Measurements from ENCODE around the gene SUSD2. TPM values are rescaled to one million over a fixed set of nuclear protein-coding genes. Genes with fewer than 3 reads are reported as not detected.

SUSD2 gene
- polyA plus RNA-seq, 6 donors from 2014 or later, result 0.09 TPM; not detected in 5

DNA sequence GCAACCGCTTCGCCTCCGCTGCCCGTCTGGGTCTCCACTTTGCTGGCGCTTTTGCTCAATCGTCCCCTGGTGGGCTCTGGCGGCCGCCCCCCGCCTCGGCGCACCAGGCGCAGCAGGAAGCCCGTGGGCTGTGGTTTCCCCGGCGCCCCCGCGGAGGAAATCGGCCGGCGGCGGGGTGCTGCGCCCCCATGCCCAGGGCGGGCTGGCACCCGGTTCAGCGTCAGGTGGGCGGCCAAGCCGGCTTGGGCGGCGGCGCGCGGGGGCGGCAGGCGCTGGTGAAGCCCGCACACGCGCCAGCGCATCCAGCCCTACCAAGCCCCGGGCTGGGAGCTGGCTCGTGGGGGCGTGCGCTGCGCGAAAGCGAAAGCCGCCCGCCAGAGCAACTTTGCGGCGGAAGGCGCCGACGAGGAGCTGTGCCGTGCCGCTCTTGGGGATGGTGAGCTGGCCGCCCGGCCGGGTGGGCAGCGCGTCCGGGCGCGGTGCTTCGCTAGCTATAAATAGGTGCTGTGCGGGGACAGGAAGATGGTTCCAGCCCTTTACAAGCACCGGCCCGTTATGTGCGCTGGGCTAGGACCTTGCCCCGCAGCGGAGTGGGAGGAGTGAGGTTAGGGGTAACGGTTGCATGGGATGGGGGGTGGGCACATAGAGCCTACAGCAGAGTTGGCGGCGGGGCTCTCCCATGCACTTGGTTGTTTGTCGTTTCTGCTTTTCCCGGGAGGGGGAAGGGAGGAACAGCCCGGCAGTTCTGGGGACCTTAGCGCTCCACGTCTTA is 25.0 kb upstream of the SUSD2 start:
- peak; percentile 81 for DNase-seq
- Mint-ChIP-seq H3K27ac (peak overlapping the region; percentile 87 to 98 (median 96)), H3K27me3 (no peaks in the 10 kb centered on the region), H3K4me3 (peak overlapping the region; percentile 86 to 99 (median 96)), H3K4me1 (peaks cover 47 to 77% (median 71%) of the 10 kb centered on the region in 3 donors), H3K9me3 (no peaks in the 10 kb centered on the region), H3K36me3 (no peaks in the 10 kb centered on the region)
- ATAC-seq (ENCODE audit: low read depth in 2 of 2), result peak; percentile 63

DNA sequence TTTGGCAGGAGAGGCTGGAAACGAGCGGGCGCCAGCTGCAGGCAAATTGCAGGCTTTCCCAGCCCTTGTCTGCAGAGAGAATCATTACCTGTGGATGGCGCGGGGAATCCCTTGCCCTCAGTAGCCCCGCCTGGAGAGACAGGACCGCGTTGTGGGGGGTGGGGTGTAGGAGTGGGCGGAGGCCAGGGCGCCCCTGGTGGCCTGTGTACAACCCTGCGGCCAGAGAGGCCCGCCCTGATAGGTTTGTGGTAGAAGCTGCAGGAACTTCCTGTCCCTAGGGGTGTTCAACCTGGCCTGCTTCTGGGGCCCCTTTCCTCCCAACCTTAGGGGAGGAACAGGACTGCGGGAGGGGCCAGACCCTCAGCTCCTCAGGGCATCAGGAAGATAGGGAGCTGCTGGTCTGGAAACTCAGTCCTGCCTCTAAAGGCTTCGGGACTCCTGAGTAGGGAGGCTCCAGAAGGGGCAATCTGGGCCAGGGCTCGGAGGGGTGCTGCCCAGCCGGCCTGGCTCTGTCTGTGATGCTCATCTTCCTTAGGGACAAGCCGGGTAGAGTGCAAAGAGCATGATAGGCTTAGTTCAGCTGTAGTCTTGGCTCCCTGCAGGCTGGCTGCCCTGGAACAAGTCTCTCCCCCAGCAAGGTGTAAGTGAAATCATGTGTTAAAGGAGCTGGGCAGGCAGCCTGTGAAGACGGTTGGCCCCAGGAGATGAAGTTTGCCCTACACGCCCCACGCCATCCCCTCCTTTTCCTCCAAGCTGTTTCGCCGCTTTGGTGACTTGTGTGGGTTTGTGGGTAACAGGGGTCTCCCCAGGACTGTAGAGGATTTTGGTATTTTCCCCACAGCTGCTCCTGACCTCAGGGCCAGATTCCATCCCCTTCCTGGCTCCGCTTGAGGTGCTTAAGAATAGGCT is 24.1 kb upstream of the SUSD2 start:
- H3K27ac Mint-ChIP-seq, result peak overlapping the region; percentile 87 to 98 (median 96)
- H3K36me3 Mint-ChIP-seq, result no peaks in the 10 kb centered on the region
- H3K9me3 Mint-ChIP-seq, result no peaks in the 10 kb centered on the region
- peaks cover 45 to 76% (median 76%) of the 10 kb centered on the region in 3 donors for H3K4me1 Mint-ChIP-seq
- H3K4me3 Mint-ChIP-seq, result peak overlapping the region; percentile 86 to 99 (median 96)
- H3K27me3 Mint-ChIP-seq, result no peaks in the 10 kb centered on the region
- ATAC-seq (ENCODE audit: low read depth in 2 of 2) (peak; percentile 77 to 81), DNase-seq (peak; percentile 89)

GRCh38 chr22:24157822-24158135 is 23.5 kb upstream of the SUSD2 start:
- ATAC-seq (ENCODE audit: low read depth in 2 of 2), result no peak
- no peaks in the 10 kb centered on the region for H3K9me3 Mint-ChIP-seq
- H3K27me3 Mint-ChIP-seq, result no peaks in the 10 kb centered on the region
- H3K36me3 Mint-ChIP-seq, result no peaks in the 10 kb centered on the region
- peaks cover 44 to 76% (median 70%) of the 10 kb centered on the region in 3 donors for H3K4me1 Mint-ChIP-seq
- H3K4me3 Mint-ChIP-seq, result peak overlapping the region; percentile 86 to 99 (median 96)
- DNase-seq, result no peak
- peak overlapping the region; percentile 49 to 98 (median 93) for H3K27ac Mint-ChIP-seq

DNA sequence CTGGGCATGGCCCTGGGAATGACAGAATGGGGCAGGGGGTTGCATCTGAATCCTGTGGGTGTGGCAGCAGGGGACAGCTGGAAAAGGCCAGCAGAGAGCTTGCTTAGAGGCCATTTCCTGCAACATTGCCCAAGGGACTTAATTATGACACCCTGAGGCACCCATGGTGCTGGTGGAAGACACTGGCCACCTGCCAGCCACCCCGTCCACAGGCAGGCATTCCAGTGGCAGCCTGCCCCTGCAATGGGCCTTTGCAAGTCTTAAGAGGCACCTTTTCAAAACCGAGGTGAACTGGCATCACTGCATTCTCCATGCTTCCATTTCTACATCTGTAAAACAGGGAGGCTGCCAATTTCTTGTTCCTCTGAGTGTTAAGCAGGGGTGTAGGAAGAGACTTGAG is 21.6 kb upstream of the SUSD2 start:
- Mint-ChIP-seq H3K4me3 (peak overlapping the region in 5 of 8 donors; percentile 10 to 72 (median 45)), H3K27me3 (no peaks in the 10 kb centered on the region), H3K36me3 (no peaks in the 10 kb centered on the region), H3K4me1 (peaks cover 35 to 64% (median 51%) of the 10 kb centered on the region in 3 donors), H3K27ac (peak overlapping the region in 4 of 6 donors; percentile 11 to 92 (median 78)), H3K9me3 (no peaks in the 10 kb centered on the region)
- ATAC-seq (ENCODE audit: low read depth in 2 of 2) (no peak), DNase-seq (no peak)

- Mint-ChIP-seq H3K27ac (peak overlapping the region in 1 of 6 donors; percentile 65), H3K4me1 (peaks cover 29 to 60% (median 42%) of the 10 kb centered on the region in 3 donors), H3K27me3 (no peaks in the 10 kb centered on the region), H3K9me3 (no peaks in the 10 kb centered on the region), H3K36me3 (no peaks in the 10 kb centered on the region), H3K4me3 (no peak overlapping the region)
- ATAC-seq (ENCODE audit: low read depth in 2 of 2) (no peak), DNase-seq (no peak)
Measured at GRCh38 chr22:24160546-24160945, 20.7 kb upstream of the SUSD2 start.

DNA sequence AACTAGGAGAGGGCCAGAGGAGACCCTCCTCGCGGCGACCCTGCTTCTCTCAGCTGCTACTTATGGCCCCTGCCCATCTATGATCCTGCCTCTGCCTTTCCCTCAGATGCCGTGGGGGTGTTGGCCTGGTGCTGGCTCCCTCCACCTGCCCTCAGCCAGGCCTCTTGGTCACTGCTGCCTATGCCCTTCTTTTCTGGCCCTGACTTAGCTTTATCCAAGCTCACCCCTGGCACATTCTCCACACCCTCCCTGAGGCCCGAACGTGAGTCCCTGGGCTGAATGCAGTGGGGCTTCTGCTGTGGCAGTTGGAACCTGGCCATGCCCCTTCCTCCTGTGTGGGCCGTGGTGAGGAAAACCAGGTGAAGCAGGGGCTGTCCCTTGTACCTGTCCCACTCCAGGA is 19.8 kb upstream of the SUSD2 start:
- H3K4me3 Mint-ChIP-seq, result no peak overlapping the region
- no peaks in the 10 kb centered on the region for H3K27me3 Mint-ChIP-seq
- ATAC-seq (ENCODE audit: low read depth in 2 of 2), result no peak
- H3K4me1 Mint-ChIP-seq, result peaks cover 27 to 60% (median 41%) of the 10 kb centered on the region in 3 donors
- DNase-seq, result no peak
- peak overlapping the region in 2 of 6 donors; percentile 22 to 29 for H3K27ac Mint-ChIP-seq
- no peaks in the 10 kb centered on the region for H3K9me3 Mint-ChIP-seq
- no peaks in the 10 kb centered on the region for H3K36me3 Mint-ChIP-seq

DNA sequence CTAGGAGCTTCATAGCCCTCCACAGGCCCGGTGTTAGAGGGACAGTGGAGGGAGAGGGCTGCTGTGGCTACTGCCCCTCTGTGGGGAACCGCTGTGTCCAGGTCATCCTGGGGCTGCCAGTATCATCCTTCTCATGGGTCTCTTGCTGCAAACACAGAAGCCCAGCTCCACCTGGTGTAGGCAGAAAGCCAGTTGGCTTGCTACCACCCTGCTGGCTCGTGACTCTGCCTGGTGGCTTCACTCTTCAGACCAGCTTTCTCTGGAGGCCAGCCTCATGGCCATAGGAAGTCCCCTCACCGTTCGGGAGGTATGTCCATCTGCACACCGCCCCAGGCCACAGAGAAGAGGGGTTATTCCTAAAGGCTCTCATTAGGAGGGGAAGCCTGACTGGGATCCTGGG is 19.4 kb upstream of the SUSD2 start:
- no peaks in the 10 kb centered on the region for H3K9me3 Mint-ChIP-seq
- H3K4me3 Mint-ChIP-seq, result no peak overlapping the region
- H3K36me3 Mint-ChIP-seq, result no peaks in the 10 kb centered on the region
- H3K27me3 Mint-ChIP-seq, result no peaks in the 10 kb centered on the region
- DNase-seq, result no peak
- ATAC-seq (ENCODE audit: low read depth in 2 of 2), result no peak
- peak overlapping the region in 2 of 6 donors; percentile 29 to 44 for H3K27ac Mint-ChIP-seq
- H3K4me1 Mint-ChIP-seq, result peaks cover 27 to 56% (median 37%) of the 10 kb centered on the region in 3 donors

DNA sequence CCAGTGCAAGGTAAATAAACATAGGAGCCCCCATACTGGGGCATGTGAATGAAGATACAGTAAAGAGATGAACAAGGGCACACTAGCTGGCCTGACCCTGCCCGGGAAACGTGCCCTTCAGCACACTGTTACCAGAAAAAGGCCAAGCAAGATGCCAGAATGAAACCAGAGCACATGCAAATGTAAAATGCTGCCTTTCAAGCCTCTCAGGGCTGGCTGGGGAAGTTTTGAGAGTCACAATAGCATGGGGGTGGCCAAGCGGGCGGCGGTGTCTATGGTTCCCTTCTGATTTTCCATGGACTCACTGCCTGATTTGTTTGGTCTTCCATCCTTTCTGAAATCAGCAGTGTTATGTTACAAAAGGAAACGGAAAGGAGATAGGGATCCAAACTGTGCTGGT is 18.9 kb upstream of the SUSD2 start:
- H3K36me3 Mint-ChIP-seq, result peaks cover 0 to under 1% of the 10 kb centered on the region in 2 donors
- H3K27ac Mint-ChIP-seq, result no peak overlapping the region
- ATAC-seq (ENCODE audit: low read depth in 2 of 2), result no peak
- H3K4me3 Mint-ChIP-seq, result no peak overlapping the region
- no peak for DNase-seq
- peaks cover 21 to 51% (median 31%) of the 10 kb centered on the region in 3 donors for H3K4me1 Mint-ChIP-seq
- H3K9me3 Mint-ChIP-seq, result no peaks in the 10 kb centered on the region
- no peaks in the 10 kb centered on the region for H3K27me3 Mint-ChIP-seq

DNA sequence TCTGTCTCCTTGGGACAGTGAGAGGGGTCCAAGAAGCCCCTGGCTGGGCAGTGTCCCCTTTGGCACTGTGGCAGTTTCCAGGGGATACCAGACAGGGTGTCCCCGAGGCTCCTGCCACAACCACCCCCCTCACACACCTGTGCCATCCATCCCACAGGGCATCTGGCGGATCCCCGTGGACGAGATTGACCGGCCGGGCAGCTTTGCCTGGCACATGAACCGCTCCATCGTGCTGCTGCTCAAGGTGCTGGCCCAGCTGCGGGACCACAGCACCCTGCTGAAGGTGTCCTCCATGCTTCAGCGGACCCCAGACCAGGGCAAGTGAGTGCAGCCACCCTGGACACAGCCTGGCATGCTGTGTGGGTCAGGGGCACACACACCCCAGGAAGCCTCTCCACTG is 17.0 kb upstream of the SUSD2 start:
- no peak for DNase-seq
- Mint-ChIP-seq H3K27ac (no peak overlapping the region), H3K27me3 (no peaks in the 10 kb centered on the region), H3K36me3 (peaks cover 0 to 7% of the 10 kb centered on the region in 2 donors), H3K4me3 (no peak overlapping the region), H3K9me3 (no peaks in the 10 kb centered on the region), H3K4me1 (peaks cover 14 to 37% (median 16%) of the 10 kb centered on the region in 3 donors)
- ATAC-seq (ENCODE audit: low read depth in 2 of 2), result no peak

DNA sequence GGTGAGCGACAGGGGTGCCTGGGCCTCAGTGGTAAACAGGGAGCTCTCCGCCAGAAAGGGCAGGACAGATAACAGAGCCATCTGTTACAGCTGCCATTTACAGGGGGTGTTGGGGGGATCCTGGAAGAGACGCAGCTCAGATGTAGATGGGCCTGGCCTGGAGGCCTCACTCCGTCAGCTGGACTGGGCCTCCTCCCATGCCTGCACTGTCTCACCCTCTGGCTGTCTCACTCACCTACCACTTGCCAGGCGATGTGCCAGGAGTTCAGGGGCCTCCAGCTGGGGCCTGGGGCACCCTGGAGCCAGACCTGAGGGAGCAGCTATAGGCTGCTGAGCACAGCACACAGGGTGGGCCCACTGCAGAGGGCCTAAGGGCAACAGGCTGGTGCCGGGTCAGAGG is 16.3 kb upstream of the SUSD2 start:
- H3K4me1 Mint-ChIP-seq, result peaks cover 9 to 30% (median 10%) of the 10 kb centered on the region in 3 donors
- ATAC-seq (ENCODE audit: low read depth in 2 of 2), result no peak
- peaks cover 0 to 7% of the 10 kb centered on the region in 2 donors for H3K36me3 Mint-ChIP-seq
- no peak for DNase-seq
- H3K27ac Mint-ChIP-seq, result no peak overlapping the region
- H3K4me3 Mint-ChIP-seq, result no peak overlapping the region
- H3K9me3 Mint-ChIP-seq, result no peaks in the 10 kb centered on the region
- no peaks in the 10 kb centered on the region for H3K27me3 Mint-ChIP-seq

DNA sequence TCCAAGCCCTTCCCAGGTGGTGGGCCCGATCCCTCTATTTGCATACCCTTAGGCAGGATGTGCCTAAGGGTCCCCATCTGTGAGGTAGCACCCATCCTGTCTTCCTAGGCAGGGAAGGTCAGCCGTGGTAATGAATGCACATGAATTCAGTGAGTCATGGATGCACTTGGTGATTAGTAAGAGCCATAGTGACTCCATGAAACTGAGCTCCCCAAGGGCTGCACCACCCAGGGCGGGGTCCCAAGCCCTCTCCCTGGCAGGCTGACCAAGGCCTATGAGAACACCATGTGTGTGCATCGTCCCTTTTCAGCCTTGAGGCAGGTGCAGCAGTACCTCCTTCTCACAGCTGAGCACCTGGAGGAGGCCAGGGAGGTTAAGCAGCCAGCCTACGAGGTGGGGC is 15.6 kb upstream of the SUSD2 start:
- no peak for ATAC-seq (ENCODE audit: low read depth in 2 of 2)
- Mint-ChIP-seq H3K36me3 (peaks cover 0 to 7% of the 10 kb centered on the region in 2 donors), H3K9me3 (no peaks in the 10 kb centered on the region), H3K4me3 (no peak overlapping the region), H3K27ac (no peak overlapping the region), H3K27me3 (no peaks in the 10 kb centered on the region), H3K4me1 (peaks cover 7 to 23% (median 10%) of the 10 kb centered on the region in 3 donors)
- no peak for DNase-seq

DNA sequence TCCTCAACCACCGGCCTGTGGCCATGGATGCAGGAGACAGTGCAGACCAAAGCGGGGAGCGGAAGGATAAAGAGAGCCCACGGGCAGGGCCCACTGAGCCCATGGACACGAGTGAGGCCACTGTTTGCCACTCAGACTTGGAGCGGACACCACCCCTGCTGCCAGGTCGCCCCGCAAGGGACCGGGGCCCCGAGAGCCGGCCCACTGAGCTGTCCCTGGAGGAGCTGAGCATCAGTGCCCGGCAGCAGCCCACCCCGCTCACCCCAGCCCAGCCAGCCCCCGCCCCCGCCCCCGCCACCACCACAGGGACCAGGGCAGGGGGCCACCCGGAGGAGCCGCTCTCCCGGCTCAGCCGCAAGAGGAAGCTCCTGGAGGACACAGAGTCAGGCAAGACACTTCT is 14.5 kb upstream of the SUSD2 start:
- ATAC-seq (ENCODE audit: low read depth in 2 of 2) (no peak), DNase-seq (no peak)
- H3K4me3 Mint-ChIP-seq, result no peak overlapping the region
- H3K27me3 Mint-ChIP-seq, result no peaks in the 10 kb centered on the region
- no peak overlapping the region for H3K27ac Mint-ChIP-seq
- H3K36me3 Mint-ChIP-seq, result peaks cover 0 to 8% of the 10 kb centered on the region in 2 donors
- peaks cover 2 to 20% (median 10%) of the 10 kb centered on the region in 3 donors for H3K4me1 Mint-ChIP-seq
- H3K9me3 Mint-ChIP-seq, result no peaks in the 10 kb centered on the region

DNA sequence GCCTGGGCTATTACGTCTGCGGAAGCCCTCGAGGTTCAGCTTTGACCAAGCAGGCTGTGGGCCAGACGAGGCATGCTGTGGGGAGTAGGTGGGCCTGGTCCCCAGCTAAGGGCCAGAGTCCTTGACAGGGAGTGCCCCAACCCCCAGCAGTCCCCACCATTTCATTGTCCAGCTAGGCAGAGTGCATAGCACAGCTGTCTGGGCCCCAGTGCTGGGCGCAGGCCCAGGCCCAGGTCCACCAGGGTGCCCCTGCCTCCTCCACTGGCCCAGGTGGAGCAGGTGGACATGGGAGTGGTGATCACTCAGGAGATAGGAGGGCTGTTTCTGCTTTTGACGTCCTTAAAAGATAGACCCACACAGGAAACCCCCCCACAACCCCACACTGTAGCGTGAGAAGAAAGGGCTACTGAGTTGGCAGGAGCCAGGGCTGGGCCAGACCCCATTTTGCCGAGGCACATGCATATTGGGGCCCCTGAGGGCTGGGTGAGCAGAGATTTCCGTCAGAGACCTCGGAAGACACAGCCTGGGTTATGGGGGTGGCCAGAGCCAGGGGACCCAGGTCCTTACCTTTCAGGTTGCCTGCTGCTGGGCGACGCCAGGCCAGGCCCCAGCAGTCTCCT is 11.7 kb upstream of the SUSD2 start:
- Mint-ChIP-seq H3K36me3 (peaks cover 0 to 14% of the 10 kb centered on the region in 2 donors), H3K4me1 (peaks cover 2 to 6% (median 4%) of the 10 kb centered on the region in 3 donors), H3K4me3 (no peak overlapping the region), H3K9me3 (no peaks in the 10 kb centered on the region), H3K27ac (peak overlapping the region in 1 of 6 donors; percentile 20), H3K27me3 (no peaks in the 10 kb centered on the region)
- ATAC-seq (ENCODE audit: low read depth in 2 of 2) (no peak), DNase-seq (no peak)

Data from naive B cell (primary cell).